DMS79 treated with DMSO at 0.1 percent for 48 hours (cell line): Measurements from ENCODE around the gene GJD4.
A peak's percentile ranks its signal among the peaks of the same experiment; 100 is the strongest.

Experiments
- DNase-seq: peaks from one replicate; lab custom pipeline; 2025; lab: John Stamatoyannopoulos, UW

GJD4 gene

GRCh38 chr10:35631404-35631803, 26.3 kb downstream of the GJD4 start:
- DNase-seq = no peak

DNA sequence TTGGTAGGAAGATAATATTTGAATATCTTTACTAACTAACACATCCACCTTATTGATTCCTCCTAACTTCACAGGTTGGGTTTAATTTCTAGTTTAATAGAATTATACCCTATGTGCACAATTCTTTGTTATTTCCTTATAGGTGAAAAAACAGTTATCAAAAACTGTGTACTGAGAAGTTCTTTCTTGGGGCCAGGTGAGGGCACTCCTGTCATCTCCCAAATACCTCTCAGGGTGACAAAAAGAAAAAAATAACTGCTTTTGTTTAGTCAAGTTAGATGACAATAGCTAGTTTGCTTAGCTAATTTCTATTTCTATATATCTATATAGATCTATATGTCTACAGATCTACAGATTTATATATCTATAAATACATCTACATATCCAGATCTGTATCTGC, 26.9 kb downstream of the GJD4 start:
- no peak for DNase-seq

DNA sequence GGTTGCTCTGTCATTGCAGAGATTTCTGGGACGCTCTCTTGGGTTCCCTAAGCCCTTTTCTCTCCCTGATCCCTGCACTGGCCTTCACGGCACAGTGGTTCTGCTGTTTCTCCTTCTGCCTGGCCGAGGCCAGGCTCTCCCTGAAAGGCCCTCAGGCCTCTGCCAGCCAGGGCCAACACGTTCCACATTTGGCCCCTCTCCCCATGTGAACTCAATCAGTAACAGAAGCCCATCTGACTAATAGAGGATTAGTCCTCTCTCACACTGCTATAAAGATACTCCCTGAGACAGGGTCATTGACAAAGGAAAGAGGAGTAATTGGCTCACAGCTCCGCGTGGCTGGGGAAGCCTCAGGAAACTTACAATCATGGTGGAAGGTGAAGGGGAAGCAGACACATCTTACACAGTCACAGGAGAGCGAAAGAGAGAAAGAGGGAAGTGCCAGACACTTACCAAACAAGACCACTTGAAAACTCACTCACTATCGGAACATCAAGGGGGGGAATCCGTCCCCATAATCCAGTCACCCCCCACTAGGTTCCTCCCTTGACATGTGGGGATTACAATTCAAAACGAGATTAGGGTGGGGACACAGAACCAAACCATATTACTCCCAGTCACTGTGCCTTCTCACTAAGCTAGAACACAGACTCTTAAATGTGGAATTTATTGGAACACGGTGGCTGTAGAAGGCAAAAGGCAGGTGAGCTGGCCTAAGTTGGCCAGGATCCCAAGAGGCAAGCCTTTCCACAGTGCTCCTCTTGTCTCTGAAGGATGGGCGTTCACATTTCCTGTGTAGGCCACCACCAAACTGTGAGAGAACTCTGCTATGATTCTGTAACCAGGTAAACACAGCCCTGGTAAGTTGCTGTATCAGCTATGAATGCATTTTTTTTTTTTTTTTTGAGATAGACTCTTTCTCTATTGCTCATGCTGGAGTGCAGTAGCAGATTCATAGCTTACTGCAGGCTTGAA, 28.2 kb downstream of the GJD4 start:
- no peak for DNase-seq

GRCh38 chr10:35635576-35635975, 30.4 kb downstream of the GJD4 start:
- peak; percentile 7 for DNase-seq

- no peak for DNase-seq
Observed at GRCh38 chr10:35636956-35637355, 31.8 kb downstream of the GJD4 start.

- no peak for DNase-seq
Observed at GRCh38 chr10:35637462-35637861, 32.3 kb downstream of the GJD4 start.

GRCh38 chr10:35638101-35638500, 33.0 kb downstream of the GJD4 start:
- no peak for DNase-seq

- DNase-seq = no peak
Observed at GRCh38 chr10:35639021-35639727, 34.0 kb downstream of the GJD4 start.

GRCh38 chr10:35639728-35640401, 34.7 kb downstream of the GJD4 start:
- no peak for DNase-seq

DNA sequence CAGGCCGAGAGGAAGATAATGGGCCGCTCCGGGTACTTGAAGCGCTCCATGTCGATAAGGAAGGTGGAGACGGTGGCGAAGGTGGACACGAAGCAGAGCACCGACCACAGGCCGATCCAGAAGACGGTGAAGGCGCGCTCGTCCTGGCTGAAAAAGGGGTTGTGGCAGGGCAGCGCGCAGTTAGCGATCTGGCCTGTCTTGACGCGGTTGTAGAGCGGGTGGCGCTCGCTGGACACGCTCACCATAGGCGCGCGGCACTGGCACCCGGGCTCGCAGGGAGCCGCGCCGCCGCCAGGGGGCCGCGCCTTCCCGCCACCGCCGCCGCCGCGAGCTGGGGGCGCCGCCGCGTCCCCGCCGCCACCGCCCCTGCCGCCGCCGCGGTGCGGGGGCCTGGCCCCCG, 35.3 kb downstream of the GJD4 start:
- DNase-seq = peak; percentile 18

GRCh38 chr10:35640951-35641675, 36.0 kb downstream of the GJD4 start:
- peak; percentile 7 for DNase-seq

- DNase-seq = no peak
Observed at GRCh38 chr10:35641676-35642034, 36.5 kb downstream of the GJD4 start.

GRCh38 chr10:35642035-35642792, 37.1 kb downstream of the GJD4 start, which contains the start of gene FZD8:
TSS of gene FZD8 (minus strand) at chr10:35642296. CDS start at chr10:35641429, 867 bp downstream.
- peak; percentile 49 for DNase-seq

DNA sequence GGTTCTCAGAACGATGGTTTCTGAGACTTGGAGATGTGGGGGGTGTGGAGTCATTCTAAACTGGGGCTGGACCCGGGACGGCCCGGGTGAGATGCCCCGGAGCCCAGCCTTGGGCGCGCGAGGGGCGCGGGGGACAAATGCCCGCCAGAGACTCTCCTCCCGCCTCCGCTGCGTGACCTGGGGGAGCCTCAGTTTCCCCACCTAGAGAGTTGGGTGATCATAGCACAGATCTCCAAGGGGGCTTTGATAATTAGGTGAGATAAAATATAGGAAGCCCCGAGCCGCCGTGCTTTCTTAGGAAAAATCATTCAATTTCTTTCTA, 37.6 kb downstream of the GJD4 start:
- no peak for DNase-seq

DNA sequence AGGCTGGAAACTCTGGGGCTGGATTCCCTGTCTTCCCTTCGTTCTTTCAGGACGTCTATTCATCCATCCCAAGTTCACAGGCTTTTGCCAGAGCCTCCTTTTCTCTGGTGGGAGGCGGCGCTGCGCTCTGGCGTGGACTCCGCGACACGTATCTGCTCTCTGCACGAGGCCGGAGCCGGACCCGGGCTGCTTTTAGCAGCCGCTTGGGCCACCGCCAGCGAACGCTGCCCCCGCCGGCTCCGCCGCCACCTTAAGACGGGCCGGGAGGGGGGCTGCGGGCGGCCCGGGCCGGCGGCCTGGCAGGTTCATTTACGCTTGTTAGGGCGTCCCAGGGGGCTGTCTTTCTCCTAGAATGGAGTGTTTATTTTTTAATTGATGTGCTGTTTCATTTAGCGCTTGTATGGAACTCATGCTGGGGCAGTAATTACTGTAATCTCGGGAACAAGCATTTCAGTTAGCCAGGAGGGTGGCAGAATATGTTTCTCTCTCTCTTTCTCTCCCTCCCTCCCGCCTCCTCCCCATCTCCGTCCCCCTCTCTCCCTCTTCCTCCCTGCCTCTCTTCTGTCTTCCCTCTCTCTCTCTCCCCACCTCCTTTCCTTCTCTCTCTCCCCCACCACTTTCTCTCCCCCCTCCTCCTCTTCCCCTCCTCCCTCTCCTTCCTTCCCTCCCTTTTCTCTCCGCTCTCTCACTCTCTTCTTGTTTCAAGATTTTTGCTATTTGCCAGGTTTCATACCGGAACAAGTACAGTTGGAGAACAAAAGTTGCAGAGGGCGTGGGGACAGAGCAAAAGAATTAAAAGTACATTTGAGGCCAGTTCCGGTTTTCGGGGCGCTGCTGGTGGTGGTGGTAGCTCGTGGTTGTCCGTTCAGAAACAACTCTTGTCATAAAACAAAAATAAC, 38.3 kb downstream of the GJD4 start:
- peak; percentile 2 for DNase-seq

DNA sequence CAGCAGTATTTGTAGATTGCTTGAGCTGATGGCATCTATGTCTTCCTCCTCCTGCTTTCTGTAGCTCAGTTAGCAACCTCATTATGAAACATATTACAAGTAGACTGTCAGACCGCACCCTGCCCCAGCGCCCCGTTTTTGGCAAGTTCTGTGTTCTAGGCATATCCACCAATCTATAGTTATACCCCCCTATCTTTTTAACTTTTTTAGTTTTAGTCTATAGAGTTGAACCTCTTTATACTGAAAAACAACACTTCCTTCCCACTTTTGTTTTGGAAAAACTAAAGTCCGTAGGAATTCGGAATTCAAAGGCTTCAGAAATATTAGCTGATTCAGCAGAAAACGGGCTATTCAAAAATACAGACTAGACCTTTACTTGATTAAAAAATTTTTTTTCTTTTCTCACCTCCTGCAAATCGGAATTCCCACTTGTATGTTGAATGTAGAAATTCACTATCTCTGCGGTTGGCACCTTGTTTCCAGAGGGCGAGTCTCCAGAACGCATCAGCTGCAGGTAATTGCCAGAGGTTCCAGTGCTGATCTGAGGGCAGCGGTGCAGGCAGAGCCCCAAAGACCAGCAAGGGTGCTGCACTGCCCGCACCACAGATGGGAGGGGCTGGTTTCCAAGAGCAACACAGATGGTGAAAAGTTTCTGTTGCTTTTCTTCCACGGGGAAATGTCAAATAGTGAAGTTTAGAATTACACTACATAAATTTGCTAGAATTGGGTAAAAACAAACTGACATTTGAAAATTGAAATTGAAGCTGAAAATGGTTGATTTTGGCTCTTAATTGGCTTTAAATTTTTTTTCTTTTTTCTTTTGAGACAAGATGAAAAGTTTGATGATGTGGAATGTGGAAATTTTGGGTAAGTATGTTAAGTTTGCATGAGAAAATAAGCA, 39.2 kb downstream of the GJD4 start:
- no peak for DNase-seq

DNA sequence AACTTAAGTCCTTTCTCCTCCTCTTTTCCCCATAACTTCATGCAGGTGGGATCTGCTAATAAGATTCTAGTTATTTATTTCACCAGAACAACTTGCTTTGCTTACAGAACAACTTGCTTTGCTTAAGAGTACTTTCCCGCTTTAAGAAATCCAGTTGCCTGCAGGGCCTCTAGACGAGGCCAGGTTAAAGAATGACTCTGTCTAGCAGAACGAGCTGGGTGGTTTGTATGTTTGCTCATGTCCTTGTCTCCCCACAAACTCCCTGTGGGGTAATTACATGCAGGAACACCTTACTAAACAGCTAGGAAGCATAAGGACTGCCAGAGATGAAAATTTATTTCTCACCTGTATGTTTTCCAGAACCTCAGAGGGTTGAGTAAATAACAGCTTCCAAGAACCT, 45.8 kb downstream of the GJD4 start:
- DNase-seq = no peak

DNA sequence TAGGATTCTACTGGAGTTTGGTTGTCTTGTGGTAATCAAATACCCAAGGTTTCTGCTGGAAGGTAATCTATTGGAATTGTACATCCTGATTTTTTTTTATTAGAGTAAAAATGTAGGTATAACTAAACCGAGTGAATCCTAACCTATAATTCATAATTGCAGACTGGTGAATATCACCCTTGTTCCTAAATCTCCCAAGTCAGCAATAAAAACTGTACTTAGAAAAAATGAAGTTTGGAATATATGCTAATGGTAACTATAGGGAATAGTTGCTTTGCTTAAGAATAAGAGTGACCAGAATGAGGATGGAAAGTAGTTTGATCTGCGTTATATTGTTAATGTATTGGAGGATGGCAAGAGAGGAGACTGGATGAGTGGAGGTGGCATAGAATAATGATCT, 47.7 kb downstream of the GJD4 start:
- DNase-seq = no peak

DNA sequence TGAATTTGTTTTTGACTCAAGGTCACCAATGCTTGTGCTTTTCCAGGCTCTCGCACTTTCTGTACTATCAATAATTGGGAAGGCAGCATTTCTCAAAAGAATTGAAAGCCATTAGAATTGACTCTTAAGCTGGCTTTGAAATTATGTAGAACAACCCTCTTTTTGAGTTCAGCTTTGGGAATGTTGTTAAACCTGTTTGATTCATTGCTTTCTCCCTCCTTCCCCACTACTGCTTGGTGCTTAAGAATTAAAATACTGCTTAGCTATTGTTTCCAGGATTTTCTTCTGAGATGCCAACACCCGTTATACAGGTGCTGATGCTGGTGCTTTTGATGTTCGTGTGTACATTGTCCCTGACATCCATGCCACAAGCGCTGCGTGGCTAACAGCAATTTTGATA, 52.5 kb downstream of the GJD4 start:
- DNase-seq = no peak
